ENCODE results near the gene SLC26A11.

The SLC26A11 gene

GRCh38 chr17:80292521-80292971 lies 72.3 kb downstream of the SLC26A11 start:
- no peak overlapping the region for H3K4me3 ChIP-seq (IDR thresholded peaks at IDR 0.05; ENCODE audit: insufficient read depth, low read depth, low read length)
- H2AFZ ChIP-seq (ENCODE audit: low read depth): no peak overlapping the region
- no peak overlapping the region for H3K9ac ChIP-seq
- no peaks in the 10 kb centered on the region for H4K20me1 ChIP-seq (ENCODE audit: insufficient read depth)
- H3K36me3 ChIP-seq (ENCODE audit: insufficient read depth): no peaks in the 10 kb centered on the region; the same call in 1 of the 2 replicates
- H3K4me2 ChIP-seq: no peak overlapping the region
- H3K27me3 ChIP-seq (ENCODE audit: insufficient read depth, low read depth): no peaks in the 10 kb centered on the region
- TF ChIP-seq, protein P1, sequence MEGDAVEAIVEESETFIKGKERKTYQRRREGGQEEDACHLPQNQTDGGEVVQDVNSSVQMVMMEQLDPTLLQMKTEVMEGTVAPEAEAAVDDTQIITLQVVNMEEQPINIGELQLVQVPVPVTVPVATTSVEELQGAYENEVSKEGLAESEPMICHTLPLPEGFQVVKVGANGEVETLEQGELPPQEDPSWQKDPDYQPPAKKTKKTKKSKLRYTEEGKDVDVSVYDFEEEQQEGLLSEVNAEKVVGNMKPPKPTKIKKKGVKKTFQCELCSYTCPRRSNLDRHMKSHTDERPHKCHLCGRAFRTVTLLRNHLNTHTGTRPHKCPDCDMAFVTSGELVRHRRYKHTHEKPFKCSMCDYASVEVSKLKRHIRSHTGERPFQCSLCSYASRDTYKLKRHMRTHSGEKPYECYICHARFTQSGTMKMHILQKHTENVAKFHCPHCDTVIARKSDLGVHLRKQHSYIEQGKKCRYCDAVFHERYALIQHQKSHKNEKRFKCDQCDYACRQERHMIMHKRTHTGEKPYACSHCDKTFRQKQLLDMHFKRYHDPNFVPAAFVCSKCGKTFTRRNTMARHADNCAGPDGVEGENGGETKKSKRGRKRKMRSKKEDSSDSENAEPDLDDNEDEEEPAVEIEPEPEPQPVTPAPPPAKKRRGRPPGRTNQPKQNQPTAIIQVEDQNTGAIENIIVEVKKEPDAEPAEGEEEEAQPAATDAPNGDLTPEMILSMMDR (conservative IDR thresholded peaks at IDR 0.05; ENCODE audit: low read depth, low read length): no peak
- no peaks in the 10 kb centered on the region for H3K4me1 ChIP-seq (ENCODE audit: low read depth, poor library complexity, severe bottlenecking)
- no peak overlapping the region for H3K27ac ChIP-seq
- H3K79me2 ChIP-seq (ENCODE audit: insufficient read depth, low read depth): no peaks in the 10 kb centered on the region

- Histone ChIP-seq H3K27me3 (ENCODE audit: insufficient read depth, low read depth) (no peaks in the 10 kb centered on the region), H3K4me3 (IDR thresholded peaks at IDR 0.05; ENCODE audit: insufficient read depth, low read depth, low read length) (no peak overlapping the region), H3K27ac (no peak overlapping the region), H3K4me2 (no peak overlapping the region), H3K4me1 (ENCODE audit: low read depth, poor library complexity, severe bottlenecking) (no peaks in the 10 kb centered on the region), H3K79me2 (ENCODE audit: insufficient read depth, low read depth) (no peaks in the 10 kb centered on the region), H4K20me1 (ENCODE audit: insufficient read depth) (no peaks in the 10 kb centered on the region), H2AFZ (ENCODE audit: low read depth) (no peak overlapping the region), H3K9ac (no peak overlapping the region), H3K36me3 (ENCODE audit: insufficient read depth) (no peaks in the 10 kb centered on the region; the same call in 1 of the 2 replicates)
- TF ChIP-seq, protein P1 (conservative IDR thresholded peaks at IDR 0.05; ENCODE audit: low read depth, low read length): no peak
Measured at GRCh38 chr17:80294210-80294609, 74.0 kb downstream of the SLC26A11 start.

GRCh38 chr17:80294653-80295052 lies 74.4 kb downstream of the SLC26A11 start:
- TF ChIP-seq, protein P1 (conservative IDR thresholded peaks at IDR 0.05; ENCODE audit: low read depth, low read length): no peak
- H2AFZ ChIP-seq (ENCODE audit: low read depth): no peak overlapping the region
- H4K20me1 ChIP-seq (ENCODE audit: insufficient read depth): no peaks in the 10 kb centered on the region
- no peak overlapping the region for H3K27ac ChIP-seq
- no peak overlapping the region for H3K9ac ChIP-seq
- H3K4me1 ChIP-seq (ENCODE audit: low read depth, poor library complexity, severe bottlenecking): no peaks in the 10 kb centered on the region
- H3K27me3 ChIP-seq (ENCODE audit: insufficient read depth, low read depth): no peaks in the 10 kb centered on the region
- no peaks in the 10 kb centered on the region; the same call in 1 of the 2 replicates for H3K36me3 ChIP-seq (ENCODE audit: insufficient read depth)
- no peaks in the 10 kb centered on the region for H3K79me2 ChIP-seq (ENCODE audit: insufficient read depth, low read depth)
- no peak overlapping the region for H3K4me2 ChIP-seq
- no peak overlapping the region for H3K4me3 ChIP-seq (IDR thresholded peaks at IDR 0.05; ENCODE audit: insufficient read depth, low read depth, low read length)

GRCh38 chr17:80295146-80295545 lies 74.9 kb downstream of the SLC26A11 start:
- TF ChIP-seq, protein P1 (conservative IDR thresholded peaks at IDR 0.05; ENCODE audit: low read depth, low read length): no peak
- Histone ChIP-seq H4K20me1 (ENCODE audit: insufficient read depth) (no peaks in the 10 kb centered on the region), H3K36me3 (ENCODE audit: insufficient read depth) (no peaks in the 10 kb centered on the region; the same call in 1 of the 2 replicates), H3K9ac (no peak overlapping the region), H3K4me1 (ENCODE audit: low read depth, poor library complexity, severe bottlenecking) (no peaks in the 10 kb centered on the region), H3K4me2 (no peak overlapping the region), H2AFZ (ENCODE audit: low read depth) (no peak overlapping the region), H3K4me3 (IDR thresholded peaks at IDR 0.05; ENCODE audit: insufficient read depth, low read depth, low read length) (no peak overlapping the region), H3K27ac (no peak overlapping the region), H3K27me3 (ENCODE audit: insufficient read depth, low read depth) (no peaks in the 10 kb centered on the region), H3K79me2 (ENCODE audit: insufficient read depth, low read depth) (no peaks in the 10 kb centered on the region)
